ENCODE results near the gene VGLL4. TPM values are rescaled to one million over a fixed set of nuclear protein-coding genes. Genes with fewer than 3 reads are reported as not detected.
"Not testable (repeated sequence)": the region's sequence is repeated elsewhere in the genome, so short reads cannot be mapped to it uniquely, and the experiment has no call there.

The VGLL4 gene
- polyA plus RNA-seq, 1 donor (not counting 4 experiments of a cell fraction or from before 2014, with no cell fraction given), result 32.6 TPM

GRCh38 chr3:11530153-11530721 is 113.5 kb downstream of the VGLL4 start:
- H3K27ac ChIP-seq (ENCODE audit: control insufficient read depth, insufficient read depth, low read length), result peak overlapping the region; percentile 68
- H3K4me2 ChIP-seq (ENCODE audit: control insufficient read depth, extremely low read depth, insufficient read depth, low read depth, low read length), result peak overlapping the region; percentile 39
- H2AFZ ChIP-seq (ENCODE audit: control insufficient read depth, low read length), result no peak overlapping the region
- no peaks in the 10 kb centered on the region for H4K20me1 ChIP-seq (ENCODE audit: control insufficient read depth, extremely low read depth, insufficient read depth, low read length)
- no peaks in the 10 kb centered on the region for H3K9me3 ChIP-seq (ENCODE audit: control insufficient read depth, low read depth, low read length)
- H3K9ac ChIP-seq (ENCODE audit: control insufficient read depth, extremely low read depth, insufficient read depth, low read length), result peak overlapping the region; percentile 2
- H3K27me3 ChIP-seq (ENCODE audit: control insufficient read depth, extremely low read depth, insufficient read depth, low read length), result no peaks in the 10 kb centered on the region
- H3K4me3 ChIP-seq (ENCODE audit: control insufficient read depth in 2 of 3, extremely low read depth in 1 of 3, insufficient read depth in 2 of 3, low read depth in 1 of 3, low read length in 3 of 3), result no peak overlapping the region
- H3K9me1 ChIP-seq (ENCODE audit: control insufficient read depth, extremely low read depth, insufficient read depth, low read length), result no peaks in the 10 kb centered on the region
- H3K36me3 ChIP-seq (ENCODE audit: control insufficient read depth in 2 of 2, extremely low read depth in 1 of 2, insufficient read depth in 2 of 2, low read length in 2 of 2), result no peaks in the 10 kb centered on the region
- TF ChIP-seq EZH2 (IDR thresholded peaks at IDR 0.05; ENCODE audit: low read length), result no peak
- TF ChIP-seq CTCF (optimal IDR thresholded peaks at IDR 0.05 in 1 of 3, IDR thresholded peaks at IDR 0.05 in 1 of 3, conservative IDR thresholded peaks at IDR 0.05 in 1 of 3; ENCODE audit: extremely low read depth in 1 of 3, insufficient read depth in 2 of 3, low read length in 3 of 3), result peak; percentile 35 to 79 (median 49)
- dilution Hi-C loops (cut with MboI; ENCODE audit: extremely low pct_ligation_motif_present, low sequenced_read_pairs), result no loop called here
- H3K4me1 ChIP-seq (ENCODE audit: control insufficient read depth, extremely low read depth, insufficient read depth, low read length), result peaks cover 22% of the 10 kb centered on the region
- no peaks in the 10 kb centered on the region for H3K79me2 ChIP-seq (ENCODE audit: control insufficient read depth, insufficient read depth, low read length)
- FAIRE-seq (peak; percentile 100), DNase-seq (ENCODE audit: low read depth, low spot score) (peak; percentile 57)

GRCh38 chr3:11529281-11529680 is 114.4 kb downstream of the VGLL4 start:
- peaks cover 19% of the 10 kb centered on the region for H3K4me1 ChIP-seq (ENCODE audit: control insufficient read depth, extremely low read depth, insufficient read depth, low read length)
- DNase-seq (ENCODE audit: low read depth, low spot score), result no peak
- TF ChIP-seq CTCF (optimal IDR thresholded peaks at IDR 0.05 in 1 of 3, IDR thresholded peaks at IDR 0.05 in 1 of 3, conservative IDR thresholded peaks at IDR 0.05 in 1 of 3; ENCODE audit: extremely low read depth in 1 of 3, insufficient read depth in 2 of 3, low read length in 3 of 3), result no peak
- TF ChIP-seq EZH2 (IDR thresholded peaks at IDR 0.05; ENCODE audit: low read length), result no peak
- H3K9me1 ChIP-seq (ENCODE audit: control insufficient read depth, extremely low read depth, insufficient read depth, low read length), result no peaks in the 10 kb centered on the region
- FAIRE-seq, result no peak
- no peaks in the 10 kb centered on the region for H3K27me3 ChIP-seq (ENCODE audit: control insufficient read depth, extremely low read depth, insufficient read depth, low read length)
- H3K9me3 ChIP-seq (ENCODE audit: control insufficient read depth, low read depth, low read length), result no peaks in the 10 kb centered on the region
- peak overlapping the region; percentile 39 for H3K4me2 ChIP-seq (ENCODE audit: control insufficient read depth, extremely low read depth, insufficient read depth, low read depth, low read length)
- peak overlapping the region in 1 of 3 experiments; percentile 0 for H3K4me3 ChIP-seq (ENCODE audit: control insufficient read depth in 2 of 3, extremely low read depth in 1 of 3, insufficient read depth in 2 of 3, low read depth in 1 of 3, low read length in 3 of 3)
- dilution Hi-C loops (cut with MboI; ENCODE audit: extremely low pct_ligation_motif_present, low sequenced_read_pairs), result no loop called here
- peak overlapping the region; percentile 68 for H3K27ac ChIP-seq (ENCODE audit: control insufficient read depth, insufficient read depth, low read length)
- H2AFZ ChIP-seq (ENCODE audit: control insufficient read depth, low read length), result no peak overlapping the region
- H3K36me3 ChIP-seq (ENCODE audit: control insufficient read depth in 2 of 2, extremely low read depth in 1 of 2, insufficient read depth in 2 of 2, low read length in 2 of 2), result no peaks in the 10 kb centered on the region
- peak overlapping the region; percentile 2 for H3K9ac ChIP-seq (ENCODE audit: control insufficient read depth, extremely low read depth, insufficient read depth, low read length)
- H4K20me1 ChIP-seq (ENCODE audit: control insufficient read depth, extremely low read depth, insufficient read depth, low read length), result no peaks in the 10 kb centered on the region
- H3K79me2 ChIP-seq (ENCODE audit: control insufficient read depth, insufficient read depth, low read length), result no peaks in the 10 kb centered on the region

GRCh38 chr3:11526121-11526520 is 117.6 kb downstream of the VGLL4 start:
- dilution Hi-C loops (cut with MboI; ENCODE audit: extremely low pct_ligation_motif_present, low sequenced_read_pairs), result not testable (repeated sequence)

More at GRCh38 chr3:11526121-11526520, 117.6 kb downstream of the VGLL4 start:
- not testable (repeated sequence) for H3K79me2 ChIP-seq (ENCODE audit: control insufficient read depth, insufficient read depth, low read length); H3K36me3 ChIP-seq (ENCODE audit: control insufficient read depth in 2 of 2, extremely low read depth in 1 of 2, insufficient read depth in 2 of 2, low read length in 2 of 2); H4K20me1 ChIP-seq (ENCODE audit: control insufficient read depth, extremely low read depth, insufficient read depth, low read length); FAIRE-seq; H3K9me1 ChIP-seq (ENCODE audit: control insufficient read depth, extremely low read depth, insufficient read depth, low read length); H3K4me3 ChIP-seq (ENCODE audit: control insufficient read depth in 2 of 3, extremely low read depth in 1 of 3, insufficient read depth in 2 of 3, low read depth in 1 of 3, low read length in 3 of 3); H2AFZ ChIP-seq (ENCODE audit: control insufficient read depth, low read length); H3K27ac ChIP-seq (ENCODE audit: control insufficient read depth, insufficient read depth, low read length); H3K9me3 ChIP-seq (ENCODE audit: control insufficient read depth, low read depth, low read length); DNase-seq (ENCODE audit: low read depth, low spot score); H3K4me2 ChIP-seq (ENCODE audit: control insufficient read depth, extremely low read depth, insufficient read depth, low read depth, low read length); H3K9ac ChIP-seq (ENCODE audit: control insufficient read depth, extremely low read depth, insufficient read depth, low read length); H3K27me3 ChIP-seq (ENCODE audit: control insufficient read depth, extremely low read depth, insufficient read depth, low read length)
- H3K4me1 ChIP-seq (ENCODE audit: control insufficient read depth, extremely low read depth, insufficient read depth, low read length), result peaks cover 34% of the 10 kb centered on the region

Data from keratinocyte (primary cell).